HG03469 (cell line): Measurements from ENCODE around the gene GRIN2A.
"Not testable (repeated sequence)": the region's sequence is repeated elsewhere in the genome, so short reads cannot be mapped to it uniquely, and the experiment has no call there.

Experiments used
- ATAC-seq: cut with Tn5 transposase; IDR thresholded peaks from one replicate; pipeline ENCODE4 v1.9.1; 2021; ENCODE audit warnings: mild to moderate bottlenecking, moderate library complexity, moderate number of reproducible peaks; ENCODE audit not compliant: unreplicated experiment

The GRIN2A gene

GRCh38 chr16:9929313-9929712 lies 252.9 kb downstream of the GRIN2A start:
- ATAC-seq = no peak

- no peak for ATAC-seq
Measured at GRCh38 chr16:9922441-9922840, 259.8 kb downstream of the GRIN2A start.

- ATAC-seq = no peak
Measured at GRCh38 chr16:9921997-9922396, 260.2 kb downstream of the GRIN2A start.

DNA sequence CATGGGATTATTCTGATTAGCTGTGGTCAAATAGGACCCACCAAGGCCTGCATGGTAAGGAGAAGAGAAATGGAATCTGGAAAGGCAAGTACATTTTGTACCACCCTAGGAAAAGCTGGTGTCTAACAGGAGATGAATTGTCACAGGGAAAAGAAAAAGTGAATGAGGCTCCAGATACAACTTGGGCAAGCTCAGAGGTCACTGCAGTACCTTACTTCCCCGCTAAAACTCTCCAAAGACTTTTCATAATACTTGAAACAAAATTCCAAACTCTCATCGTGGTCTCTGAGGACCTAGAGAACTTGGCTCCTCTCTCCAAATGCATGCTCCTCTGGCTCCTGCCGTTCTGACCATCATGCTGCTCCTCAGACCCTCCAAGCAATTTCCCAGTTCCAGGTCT lies 262.8 kb downstream of the GRIN2A start:
- no peak for ATAC-seq

DNA sequence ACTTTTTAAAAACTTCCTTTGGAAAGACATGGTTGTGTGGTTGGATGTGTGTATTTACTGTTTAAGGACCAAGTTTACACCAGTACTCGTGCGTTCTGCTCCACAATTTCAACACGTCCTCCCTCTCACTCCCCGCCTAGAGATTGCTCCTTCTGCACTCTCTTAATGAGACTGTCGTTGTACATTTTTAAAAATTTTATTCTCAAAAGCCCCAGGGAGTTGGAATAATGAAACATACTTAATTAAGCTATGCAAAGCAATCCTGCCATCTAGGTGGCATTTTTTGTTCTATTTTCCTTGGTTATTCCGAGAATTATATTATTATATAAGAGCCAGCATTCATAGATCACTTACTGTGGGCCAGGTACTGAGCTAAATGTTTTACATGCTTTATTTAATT lies 264.5 kb downstream of the GRIN2A start:
- no peak for ATAC-seq

GRCh38 chr16:9913604-9914326 lies 268.5 kb downstream of the GRIN2A start:
- no peak for ATAC-seq

GRCh38 chr16:9911989-9912388 lies 270.2 kb downstream of the GRIN2A start:
- ATAC-seq = no peak

GRCh38 chr16:9911231-9911630 lies 271.0 kb downstream of the GRIN2A start:
- no peak for ATAC-seq

GRCh38 chr16:9909072-9909825 lies 273.0 kb downstream of the GRIN2A start:
- ATAC-seq = no peak

GRCh38 chr16:9908613-9909012 lies 273.6 kb downstream of the GRIN2A start:
- no peak for ATAC-seq

DNA sequence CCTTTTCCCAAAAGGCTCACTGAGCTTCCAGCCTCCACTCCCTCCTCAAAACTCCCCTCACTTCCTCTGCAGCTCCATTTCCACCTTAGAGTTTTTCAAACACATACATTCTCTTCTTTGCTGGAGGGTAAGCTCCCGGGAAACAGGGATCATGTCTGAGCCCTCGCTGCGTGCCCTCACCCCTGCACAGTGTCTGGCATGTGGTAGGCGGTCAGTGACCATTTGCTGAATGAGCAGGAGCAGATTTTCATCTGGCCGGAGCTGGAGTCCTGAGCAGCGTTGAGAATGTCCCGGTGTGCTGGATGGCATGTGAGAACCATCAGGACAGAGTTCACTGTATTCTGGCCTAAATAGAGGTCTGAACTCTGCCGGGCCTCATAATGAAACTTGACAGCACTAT lies 274.5 kb downstream of the GRIN2A start:
- ATAC-seq = no peak

GRCh38 chr16:9906218-9906617 lies 276.0 kb downstream of the GRIN2A start:
- ATAC-seq = no peak

DNA sequence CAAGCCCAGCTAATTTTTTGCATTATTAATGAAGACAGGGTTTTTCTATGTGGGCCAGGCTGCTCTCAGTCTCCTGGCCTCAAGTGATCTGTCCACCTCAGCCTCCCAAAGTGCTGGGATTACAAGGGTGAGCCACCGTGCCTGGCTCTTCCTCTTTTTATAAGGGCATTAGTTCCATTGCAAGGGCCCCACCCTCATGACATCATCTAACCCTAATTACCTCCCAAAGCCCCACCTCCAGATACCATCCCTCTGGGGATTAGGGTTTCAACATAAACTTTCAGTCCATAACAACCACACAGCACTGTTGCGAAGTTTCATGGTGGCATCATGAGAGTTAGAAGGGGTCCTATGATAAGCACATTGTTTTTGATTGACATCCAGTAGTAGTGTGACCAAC lies 277.7 kb downstream of the GRIN2A start:
- ATAC-seq = no peak

DNA sequence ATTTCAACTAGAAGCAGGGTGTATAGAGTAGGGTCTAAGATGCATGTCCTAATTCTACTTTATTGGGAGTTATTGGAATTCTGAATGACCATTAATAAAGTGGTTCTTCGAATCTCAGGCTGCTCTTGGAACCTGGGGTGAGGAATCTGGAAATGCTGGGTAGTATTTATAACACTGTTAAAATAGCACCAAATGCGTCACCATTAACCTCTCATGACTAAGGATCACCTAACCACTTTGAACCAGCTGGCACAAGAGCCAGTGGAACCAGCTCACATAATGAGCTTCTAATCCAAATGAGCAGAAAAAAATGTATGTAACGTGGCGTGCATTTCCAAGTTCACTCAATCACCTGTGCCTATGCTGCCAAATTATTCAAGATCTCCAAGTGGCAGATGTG lies 281.7 kb downstream of the GRIN2A start:
- no peak for ATAC-seq

DNA sequence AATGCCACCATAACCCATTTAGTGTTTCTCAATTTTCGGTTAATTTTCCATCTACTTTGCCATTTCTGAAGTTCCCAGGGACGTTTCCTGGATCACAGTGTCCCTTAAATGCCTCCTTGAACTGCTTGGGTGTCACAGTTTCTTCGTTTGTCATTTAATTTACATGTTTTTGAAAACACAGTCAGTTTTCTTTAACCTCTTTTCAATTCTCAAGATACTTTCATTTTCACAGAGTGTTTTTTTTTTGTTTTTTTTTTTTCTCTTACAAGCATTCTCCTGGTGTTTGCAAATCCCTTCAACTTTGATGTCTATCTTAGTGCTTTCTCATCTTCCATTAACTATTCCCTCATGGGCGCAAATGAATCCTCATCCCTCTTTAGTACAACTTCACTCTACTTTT lies 283.7 kb downstream of the GRIN2A start:
- no peak for ATAC-seq

GRCh38 chr16:9898124-9898523 lies 284.1 kb downstream of the GRIN2A start:
- no peak for ATAC-seq

- no peak for ATAC-seq
Measured at GRCh38 chr16:9895817-9896216, 286.4 kb downstream of the GRIN2A start.

- no peak for ATAC-seq
Measured at GRCh38 chr16:9885876-9886275, 296.4 kb downstream of the GRIN2A start.

GRCh38 chr16:9885467-9885866 lies 296.8 kb downstream of the GRIN2A start:
- ATAC-seq = no peak

DNA sequence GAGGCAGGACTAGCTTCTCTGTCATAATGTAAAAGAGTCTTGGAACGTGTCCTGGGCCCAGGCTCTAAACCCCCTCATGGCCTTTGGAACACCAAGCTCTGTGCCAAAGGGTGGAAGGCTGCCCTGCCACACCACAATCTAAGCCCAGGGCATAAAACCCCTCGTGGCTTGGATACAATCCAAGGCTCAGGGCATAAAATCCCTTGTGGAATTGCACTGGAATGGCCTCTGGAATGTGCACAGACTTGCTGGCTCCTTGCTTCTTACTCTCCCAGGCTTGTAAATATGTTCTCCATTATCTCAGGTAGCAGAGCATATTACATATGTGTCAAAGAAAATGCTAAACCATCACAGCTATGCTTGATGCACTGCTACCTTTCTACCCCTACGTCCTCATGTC lies 306.2 kb downstream of the GRIN2A start:
- not testable (repeated sequence) for ATAC-seq

DNA sequence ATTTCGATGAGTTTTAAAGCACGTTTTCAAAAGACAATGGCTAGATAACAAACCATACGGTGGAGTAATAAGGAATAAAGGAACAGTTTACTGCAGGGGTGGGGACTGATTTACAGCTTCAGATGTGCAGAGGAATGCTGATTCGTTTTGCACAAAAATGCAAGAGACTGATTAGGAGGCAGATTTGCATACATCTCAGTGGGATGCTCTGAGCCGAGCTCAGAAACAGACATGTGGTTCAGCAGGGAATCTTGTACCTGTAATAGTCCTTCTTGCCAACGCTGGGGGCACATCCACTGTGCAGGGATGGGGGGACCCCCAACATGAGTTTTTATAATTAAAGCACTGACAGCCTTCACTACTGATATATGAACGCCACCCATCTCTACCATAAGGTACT lies 308.0 kb downstream of the GRIN2A start:
- ATAC-seq = no peak

GRCh38 chr16:9870962-9871361 lies 311.3 kb downstream of the GRIN2A start:
- no peak for ATAC-seq
